ENCODE measurements around the gene TBC1D3H.
"Not testable (repeated sequence)": the region's sequence is repeated elsewhere in the genome, so short reads cannot be mapped to it uniquely, and the experiment has no call there.

Gene TBC1D3H

GRCh38 chr17:36388385-36389245 lies at the start of gene TBC1D3H:
Gene TBC1D3H, minus strand, starts transcription at chr17:36388435. Its CDS starts 1,540 bp downstream, at chr17:36386895.
- DNase-seq (ENCODE audit: low read depth in 2 of 2) = not testable (repeated sequence)

- not testable (repeated sequence) for DNase-seq (ENCODE audit: low read depth in 2 of 2)
Measured at GRCh38 chr17:36428891-36429290, 40.7 kb upstream of the TBC1D3H start.

- not testable (repeated sequence) for DNase-seq (ENCODE audit: low read depth in 2 of 2)
Measured at GRCh38 chr17:36415180-36415941, 27.1 kb upstream of the TBC1D3H start.

- DNase-seq (ENCODE audit: low read depth in 2 of 2) = not testable (repeated sequence)
Measured at GRCh38 chr17:36390943-36391645, 2.9 kb upstream of the TBC1D3H start.

- not testable (repeated sequence) for DNase-seq (ENCODE audit: low read depth in 2 of 2)
Measured at GRCh38 chr17:36375938-36376337, 12.3 kb downstream of the TBC1D3H start.

- DNase-seq (ENCODE audit: low read depth in 2 of 2) = not testable (repeated sequence)
Measured at GRCh38 chr17:36362496-36362895, 25.7 kb downstream of the TBC1D3H start.
